C4-2B (cell line): ENCODE data around the gene GNPNAT1.
"Not testable (repeated sequence)": the region's sequence is repeated elsewhere in the genome, so short reads cannot be mapped to it uniquely, and the experiment has no call there.

Source experiments
- H3K27ac ChIP-seq: fragments of 450-650 bp; 2 replicates; pipeline ENCODE4 v1.5.1; 2017
- ZFX ChIP-seq: fragments of 450-650 bp; IDR thresholded peaks from 2 replicates; pipeline ENCODE4 v1.6.1; 2017
- TF ChIP-seq, protein P1 (sequence below): fragments of 450-650 bp; conservative IDR thresholded peaks from 2 replicates; pipeline ENCODE4 v1.5.1; 2017; ENCODE audit warnings: mild to moderate bottlenecking

Gene GNPNAT1

GRCh38 chr14:52740751-52741150 is 50.7 kb downstream of the GNPNAT1 start:
- no peak for TF ChIP-seq ZFX
- TF ChIP-seq, protein P1, sequence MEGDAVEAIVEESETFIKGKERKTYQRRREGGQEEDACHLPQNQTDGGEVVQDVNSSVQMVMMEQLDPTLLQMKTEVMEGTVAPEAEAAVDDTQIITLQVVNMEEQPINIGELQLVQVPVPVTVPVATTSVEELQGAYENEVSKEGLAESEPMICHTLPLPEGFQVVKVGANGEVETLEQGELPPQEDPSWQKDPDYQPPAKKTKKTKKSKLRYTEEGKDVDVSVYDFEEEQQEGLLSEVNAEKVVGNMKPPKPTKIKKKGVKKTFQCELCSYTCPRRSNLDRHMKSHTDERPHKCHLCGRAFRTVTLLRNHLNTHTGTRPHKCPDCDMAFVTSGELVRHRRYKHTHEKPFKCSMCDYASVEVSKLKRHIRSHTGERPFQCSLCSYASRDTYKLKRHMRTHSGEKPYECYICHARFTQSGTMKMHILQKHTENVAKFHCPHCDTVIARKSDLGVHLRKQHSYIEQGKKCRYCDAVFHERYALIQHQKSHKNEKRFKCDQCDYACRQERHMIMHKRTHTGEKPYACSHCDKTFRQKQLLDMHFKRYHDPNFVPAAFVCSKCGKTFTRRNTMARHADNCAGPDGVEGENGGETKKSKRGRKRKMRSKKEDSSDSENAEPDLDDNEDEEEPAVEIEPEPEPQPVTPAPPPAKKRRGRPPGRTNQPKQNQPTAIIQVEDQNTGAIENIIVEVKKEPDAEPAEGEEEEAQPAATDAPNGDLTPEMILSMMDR = no peak
- H3K27ac ChIP-seq = no peak overlapping the region

- H3K27ac ChIP-seq = no peak overlapping the region
- no peak for TF ChIP-seq ZFX
- TF ChIP-seq, protein P1 = no peak
Observed at GRCh38 chr14:52738409-52738808, 53.0 kb downstream of the GNPNAT1 start.

DNA sequence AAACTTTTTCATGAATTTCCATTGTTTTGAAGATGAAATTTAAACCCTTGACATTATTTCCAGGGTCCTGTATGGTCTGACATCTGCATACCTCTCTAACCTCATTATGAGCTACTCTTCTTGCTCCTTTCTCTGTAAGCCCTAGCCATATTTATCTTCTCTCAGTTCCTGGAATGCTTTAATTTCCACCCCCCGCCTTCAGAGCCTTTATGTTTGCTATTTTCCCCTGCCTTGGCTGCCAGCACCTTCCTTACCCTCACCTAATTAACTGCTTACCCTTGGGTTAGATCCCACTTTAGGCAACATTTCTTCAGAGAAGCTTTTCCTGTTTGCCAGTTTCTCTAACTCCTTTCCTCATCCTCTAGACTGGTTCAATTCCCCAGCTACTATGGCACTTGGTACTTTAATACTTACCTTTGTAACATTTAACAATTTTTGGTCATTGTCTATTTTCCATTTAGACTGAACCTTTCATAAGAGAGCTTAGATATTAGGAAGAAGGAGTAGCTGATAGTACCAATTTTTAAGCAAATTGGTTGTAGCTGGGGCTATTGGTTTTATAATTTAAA is 55.4 kb downstream of the GNPNAT1 start:
- no peak overlapping the region for H3K27ac ChIP-seq
- TF ChIP-seq, protein P1 = no peak
- TF ChIP-seq ZFX = no peak

DNA sequence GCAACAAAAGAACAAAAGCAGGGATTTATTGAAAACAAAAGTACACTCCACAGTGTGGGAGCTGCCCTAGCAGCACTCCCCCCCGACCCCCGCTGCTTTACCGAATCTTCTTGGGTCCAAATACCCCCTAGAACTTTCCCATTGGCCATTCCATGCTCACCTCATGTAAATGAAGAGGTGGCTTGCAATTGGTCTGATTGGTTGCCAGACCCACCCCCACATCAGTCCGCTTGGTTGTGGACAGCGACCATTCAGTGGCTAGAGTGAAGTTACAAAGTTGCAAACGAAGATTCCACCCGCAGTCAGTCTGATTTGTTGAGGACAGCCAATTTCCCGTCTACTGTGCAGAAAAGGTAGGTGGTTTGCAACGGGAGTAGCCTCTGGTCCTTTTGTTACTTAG is 57.6 kb downstream of the GNPNAT1 start:
- TF ChIP-seq, protein P1 = no peak
- TF ChIP-seq ZFX = no peak
- H3K27ac ChIP-seq = no peak overlapping the region

GRCh38 chr14:52730709-52731111 is 60.7 kb downstream of the GNPNAT1 start:
- peak overlapping the region; percentile 90 for H3K27ac ChIP-seq
- TF ChIP-seq, protein P1 = no peak
- no peak; the same call in 1 of the 2 replicates for TF ChIP-seq ZFX

- TF ChIP-seq, protein P1 = no peak
- peak; percentile 82 for TF ChIP-seq ZFX
- peak within 1 kb of the TSS; percentile 90 for H3K27ac ChIP-seq
Observed at GRCh38 chr14:52729925-52730708, 61.3 kb downstream of the GNPNAT1 start, which contains the start of gene STYX. STYX (plus strand) TSS chr14:52730166; CDS start chr14:52730475, 309 bp downstream.

- TF ChIP-seq, protein P1 = no peak
- H3K27ac ChIP-seq = no peak overlapping the region; the same call in 1 of the 2 replicates
Observed at GRCh38 chr14:52729585-52729924, 61.9 kb downstream of the GNPNAT1 start.

- peak overlapping the region; percentile 23; the same call in 1 of the 2 replicates for H3K27ac ChIP-seq
Observed at GRCh38 chr14:52729035-52729434, 62.4 kb downstream of the GNPNAT1 start.

GRCh38 chr14:52727509-52727908 is 63.9 kb downstream of the GNPNAT1 start:
- H3K27ac ChIP-seq = not testable (repeated sequence)
